ENCODE measurements around the gene KIAA1328.

- TF ChIP-seq POLR2A (IDR thresholded peaks at IDR 0.05; ENCODE audit: low read depth, low read length) (no peak), FOS (IDR thresholded peaks at IDR 0.05; ENCODE audit: borderline replicate concordance, insufficient read depth, low read length) (no peak), CTCF (IDR thresholded peaks at IDR 0.05; ENCODE audit: extremely low read depth in 1 of 2, insufficient read depth in 1 of 2, low read depth in 1 of 2, low read length in 2 of 2) (no peak), EZH2 (IDR thresholded peaks at IDR 0.05; ENCODE audit: borderline replicate concordance, low read depth, low read length, severe bottlenecking) (no peak), MYC (IDR thresholded peaks at IDR 0.05; ENCODE audit: low read depth, low read length) (no peak), POLR2AphosphoS5 (IDR thresholded peaks at IDR 0.05; ENCODE audit: insufficient read depth, low read depth, low read length) (no peak), MAX (IDR thresholded peaks at IDR 0.05; ENCODE audit: insufficient read depth, insufficient read length) (no peak), JUN (IDR thresholded peaks at IDR 0.05; ENCODE audit: borderline replicate concordance, insufficient read depth, insufficient read length, low read depth) (no peak), GATA2 (IDR thresholded peaks at IDR 0.05; ENCODE audit: insufficient read depth, insufficient read length, low read depth, low read length) (no peak)
These were observed 14.3 kb downstream of the KIAA1328 start for GRCh38 chr18:36843199-36843598.
